CD4-positive, alpha-beta T cell treated with Interferon alpha-2 for 1 hour (primary cell): Measurements from ENCODE around the gene PDIA4.
"Not testable (repeated sequence)": the region's sequence is repeated elsewhere in the genome, so short reads cannot be mapped to it uniquely, and the experiment has no call there.

Experiments
- DNase-seq, 2 donors: peaks; one replicate each; pipeline ENCODE4 v3.0.0-alpha.2; 2020 to 2022

The PDIA4 gene

GRCh38 chr7:149002604-149003003, 25.7 kb downstream of the PDIA4 start:
- DNase-seq = no peak

- DNase-seq = no peak
Measured at GRCh38 chr7:149001427-149002068, 26.8 kb downstream of the PDIA4 start.

- no peak for DNase-seq
Measured at GRCh38 chr7:149000961-149001360, 27.3 kb downstream of the PDIA4 start.

GRCh38 chr7:148999192-148999591, 29.1 kb downstream of the PDIA4 start:
- DNase-seq = no peak

GRCh38 chr7:148997497-148997896, 30.8 kb downstream of the PDIA4 start:
- DNase-seq = no peak

- no peak for DNase-seq
Measured at GRCh38 chr7:148994576-148994975, 33.7 kb downstream of the PDIA4 start.

- DNase-seq = no peak
Measured at GRCh38 chr7:148993193-148993592, 35.1 kb downstream of the PDIA4 start.

- DNase-seq = no peak
Measured at GRCh38 chr7:148991536-148991935, 36.8 kb downstream of the PDIA4 start.

- DNase-seq = peak in 1 of 2 donors; percentile 21
Measured at GRCh38 chr7:148987751-148988512, 40.4 kb downstream of the PDIA4 start.

GRCh38 chr7:148987010-148987750, 41.1 kb downstream of the PDIA4 start:
- DNase-seq = peak; percentile 86 to 91

GRCh38 chr7:148986742-148987009, 41.6 kb downstream of the PDIA4 start:
- no peak for DNase-seq

- DNase-seq = peak; percentile 81 to 88
Measured at GRCh38 chr7:148983200-148984146, 44.8 kb downstream of the PDIA4 start.

GRCh38 chr7:148982654-148983199, 45.6 kb downstream of the PDIA4 start:
- DNase-seq = no peak

- DNase-seq = peak in 1 of 2 donors; percentile 52
Measured at GRCh38 chr7:148979827-148980226, 48.5 kb downstream of the PDIA4 start.

- DNase-seq = not testable (repeated sequence)
Measured at GRCh38 chr7:148979072-148979471, 49.2 kb downstream of the PDIA4 start.

GRCh38 chr7:148978091-148978490, 50.2 kb downstream of the PDIA4 start:
- no peak for DNase-seq

GRCh38 chr7:148975896-148976295, 52.4 kb downstream of the PDIA4 start:
- no peak for DNase-seq

- no peak for DNase-seq
Measured at GRCh38 chr7:148973256-148973655, 55.0 kb downstream of the PDIA4 start.

GRCh38 chr7:148972375-148972774, 55.9 kb downstream of the PDIA4 start:
- DNase-seq = no peak

- DNase-seq = no peak
Measured at GRCh38 chr7:148967602-148968001, 60.7 kb downstream of the PDIA4 start.

GRCh38 chr7:148967032-148967372, 61.3 kb downstream of the PDIA4 start:
- no peak for DNase-seq

- DNase-seq = no peak
Measured at GRCh38 chr7:148964483-148965267, 63.6 kb downstream of the PDIA4 start.
